Measurements from ENCODE around the gene ARHGAP44.

ARHGAP44 gene

GRCh38 chr17:12959441-12959840, 170.1 kb downstream of the ARHGAP44 start:
- Histone ChIP-seq H3K4me2 (ENCODE audit: low read depth, low read length, poor library complexity, severe bottlenecking) (no peak overlapping the region), H3K27me3 (ENCODE audit: insufficient read depth, low read length, poor library complexity, severe bottlenecking) (no peaks in the 10 kb centered on the region), H3K36me3 (ENCODE audit: insufficient read depth, low read length) (no peaks in the 10 kb centered on the region), H3K9me3 (ENCODE audit: insufficient read depth, low read depth, low read length) (peaks cover 2% of the 10 kb centered on the region; the same call in 1 of the 2 replicates), H3F3A (ENCODE audit: low read depth) (no peaks in the 10 kb centered on the region), H3K9ac (ENCODE audit: low read depth, low read length, poor library complexity, severe bottlenecking) (no peak overlapping the region), H2AFZ (ENCODE audit: low read length) (no peak overlapping the region), H4K20me1 (ENCODE audit: insufficient read depth, low read length, poor library complexity, severe bottlenecking) (no peaks in the 10 kb centered on the region), H3K79me2 (ENCODE audit: insufficient read depth, low read length) (no peaks in the 10 kb centered on the region), H3K9me2 (replicated peaks; ENCODE audit: low read depth, low read length) (no peaks in the 10 kb centered on the region), H3K4me1 (ENCODE audit: insufficient read depth, low read length, poor library complexity, severe bottlenecking) (no peaks in the 10 kb centered on the region), H3K4me3 (ENCODE audit: low read length, poor library complexity, severe bottlenecking) (no peak overlapping the region)
- TF ChIP-seq EZH2phosphoT487 (IDR thresholded peaks at IDR 0.05; ENCODE audit: borderline replicate concordance) = no peak
- TF ChIP-seq, protein P1, sequence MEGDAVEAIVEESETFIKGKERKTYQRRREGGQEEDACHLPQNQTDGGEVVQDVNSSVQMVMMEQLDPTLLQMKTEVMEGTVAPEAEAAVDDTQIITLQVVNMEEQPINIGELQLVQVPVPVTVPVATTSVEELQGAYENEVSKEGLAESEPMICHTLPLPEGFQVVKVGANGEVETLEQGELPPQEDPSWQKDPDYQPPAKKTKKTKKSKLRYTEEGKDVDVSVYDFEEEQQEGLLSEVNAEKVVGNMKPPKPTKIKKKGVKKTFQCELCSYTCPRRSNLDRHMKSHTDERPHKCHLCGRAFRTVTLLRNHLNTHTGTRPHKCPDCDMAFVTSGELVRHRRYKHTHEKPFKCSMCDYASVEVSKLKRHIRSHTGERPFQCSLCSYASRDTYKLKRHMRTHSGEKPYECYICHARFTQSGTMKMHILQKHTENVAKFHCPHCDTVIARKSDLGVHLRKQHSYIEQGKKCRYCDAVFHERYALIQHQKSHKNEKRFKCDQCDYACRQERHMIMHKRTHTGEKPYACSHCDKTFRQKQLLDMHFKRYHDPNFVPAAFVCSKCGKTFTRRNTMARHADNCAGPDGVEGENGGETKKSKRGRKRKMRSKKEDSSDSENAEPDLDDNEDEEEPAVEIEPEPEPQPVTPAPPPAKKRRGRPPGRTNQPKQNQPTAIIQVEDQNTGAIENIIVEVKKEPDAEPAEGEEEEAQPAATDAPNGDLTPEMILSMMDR (conservative IDR thresholded peaks at IDR 0.05; ENCODE audit: low read length) = no peak

GRCh38 chr17:12961655-12962054, 172.4 kb downstream of the ARHGAP44 start:
- peaks cover 2% of the 10 kb centered on the region; the same call in 1 of the 2 replicates for H3K9me3 ChIP-seq (ENCODE audit: insufficient read depth, low read depth, low read length)

DNA sequence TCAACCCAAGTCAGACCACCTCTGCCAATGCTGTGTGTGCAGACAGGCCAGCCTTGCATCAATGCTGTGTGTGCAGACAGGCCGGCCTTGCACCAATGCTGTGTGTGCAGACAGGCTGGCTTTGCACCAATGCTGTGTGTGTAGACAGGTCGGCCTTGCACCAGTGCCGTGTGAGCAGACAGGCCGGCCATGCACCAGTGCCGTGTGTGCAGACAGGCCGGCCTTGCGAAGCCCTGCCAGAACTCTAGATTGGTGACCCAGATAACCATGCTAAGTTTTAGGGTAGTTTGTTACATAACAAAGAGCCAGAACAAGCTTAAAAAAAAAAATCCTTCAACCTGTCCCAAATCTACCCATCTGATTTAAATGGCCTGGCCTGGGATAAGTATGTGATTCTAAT, 174.2 kb downstream of the ARHGAP44 start:
- Histone ChIP-seq H4K20me1 (ENCODE audit: insufficient read depth, low read length, poor library complexity, severe bottlenecking) (no peaks in the 10 kb centered on the region), H3K9me3 (ENCODE audit: insufficient read depth, low read depth, low read length) (no peaks in the 10 kb centered on the region), H3K27me3 (ENCODE audit: insufficient read depth, low read length, poor library complexity, severe bottlenecking) (no peaks in the 10 kb centered on the region), H2AFZ (ENCODE audit: low read length) (no peak overlapping the region), H3K4me2 (ENCODE audit: low read depth, low read length, poor library complexity, severe bottlenecking) (no peak overlapping the region), H3K79me2 (ENCODE audit: insufficient read depth, low read length) (no peaks in the 10 kb centered on the region), H3K4me1 (ENCODE audit: insufficient read depth, low read length, poor library complexity, severe bottlenecking) (no peaks in the 10 kb centered on the region), H3K36me3 (ENCODE audit: insufficient read depth, low read length) (no peaks in the 10 kb centered on the region), H3K9me2 (replicated peaks; ENCODE audit: low read depth, low read length) (no peaks in the 10 kb centered on the region), H3K4me3 (ENCODE audit: low read length, poor library complexity, severe bottlenecking) (no peak overlapping the region), H3K9ac (ENCODE audit: low read depth, low read length, poor library complexity, severe bottlenecking) (no peak overlapping the region), H3F3A (ENCODE audit: low read depth) (no peaks in the 10 kb centered on the region)
- no peak for TF ChIP-seq EZH2phosphoT487 (IDR thresholded peaks at IDR 0.05; ENCODE audit: borderline replicate concordance)
- TF ChIP-seq, protein P1 (conservative IDR thresholded peaks at IDR 0.05; ENCODE audit: low read length) = no peak

More at GRCh38 chr17:12961655-12962054, 172.4 kb downstream of the ARHGAP44 start:
- Histone ChIP-seq H3K4me3 (ENCODE audit: low read length, poor library complexity, severe bottlenecking) (no peak overlapping the region), H3K27me3 (ENCODE audit: insufficient read depth, low read length, poor library complexity, severe bottlenecking) (no peaks in the 10 kb centered on the region), H3K9me2 (replicated peaks; ENCODE audit: low read depth, low read length) (no peaks in the 10 kb centered on the region), H3K9ac (ENCODE audit: low read depth, low read length, poor library complexity, severe bottlenecking) (no peak overlapping the region), H3K4me1 (ENCODE audit: insufficient read depth, low read length, poor library complexity, severe bottlenecking) (no peaks in the 10 kb centered on the region), H3F3A (ENCODE audit: low read depth) (no peaks in the 10 kb centered on the region), H4K20me1 (ENCODE audit: insufficient read depth, low read length, poor library complexity, severe bottlenecking) (no peaks in the 10 kb centered on the region), H2AFZ (ENCODE audit: low read length) (no peak overlapping the region), H3K79me2 (ENCODE audit: insufficient read depth, low read length) (no peaks in the 10 kb centered on the region), H3K4me2 (ENCODE audit: low read depth, low read length, poor library complexity, severe bottlenecking) (no peak overlapping the region), H3K36me3 (ENCODE audit: insufficient read depth, low read length) (no peaks in the 10 kb centered on the region)
- no peak for TF ChIP-seq EZH2phosphoT487 (IDR thresholded peaks at IDR 0.05; ENCODE audit: borderline replicate concordance)
- TF ChIP-seq, protein P1 (conservative IDR thresholded peaks at IDR 0.05; ENCODE audit: low read length) = no peak
